IPS-18a (cell line): ENCODE results near the gene AOPEP.

Experiments
- H3K27ac ChIP-seq: one replicate; pipeline ENCODE4 v1.5.1; 2013; ENCODE audit warnings: low read length
- H3K27me3 ChIP-seq: one replicate; pipeline ENCODE4 v1.6.1; 2013; ENCODE audit warnings: mild to moderate bottlenecking, low read length; ENCODE audit not compliant: control insufficient read depth, insufficient read depth
- H3K36me3 ChIP-seq: one replicate; pipeline ENCODE4 v1.6.1; 2013; ENCODE audit warnings: low read depth, low read length; ENCODE audit not compliant: control insufficient read depth
- H3K4me1 ChIP-seq: one replicate; pipeline ENCODE4 v1.6.1; 2013; ENCODE audit warnings: low read depth, low read length; ENCODE audit not compliant: control insufficient read depth
- H3K4me3 ChIP-seq: one replicate; pipeline ENCODE4 v1.5.1; 2013; ENCODE audit warnings: low read length
- H3K9ac ChIP-seq: one replicate; pipeline ENCODE4 v1.6.1; 2013; ENCODE audit warnings: mild to moderate bottlenecking, low read length, moderate library complexity
- H3K9me3 ChIP-seq: one replicate; pipeline ENCODE4 v1.6.1; 2013; ENCODE audit warnings: low read depth, low read length; ENCODE audit not compliant: control insufficient read depth

AOPEP gene

DNA sequence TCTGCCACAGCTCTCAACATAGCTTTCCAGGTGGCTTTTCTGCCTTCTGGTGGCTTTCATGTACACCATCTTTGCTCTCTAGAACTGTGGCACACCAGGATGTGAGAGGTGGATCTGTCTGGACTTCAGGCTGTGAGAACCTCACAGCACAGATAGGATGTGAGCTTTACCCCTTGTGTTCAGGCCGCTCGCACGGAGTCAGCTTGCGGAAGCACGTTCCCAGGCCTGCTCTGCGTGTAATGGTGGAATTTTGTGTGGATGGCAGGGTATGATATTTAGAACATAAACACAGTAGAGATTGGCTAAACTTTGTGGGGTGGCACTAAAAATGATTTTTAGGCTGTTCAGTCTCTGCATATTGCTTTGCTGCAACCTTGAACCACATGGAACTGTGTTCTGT, 340.6 kb downstream of the AOPEP start:
- no peaks in the 10 kb centered on the region for H3K36me3 ChIP-seq
- no peaks in the 10 kb centered on the region for H3K27me3 ChIP-seq
- no peak overlapping the region for H3K27ac ChIP-seq
- no peaks in the 10 kb centered on the region for H3K4me1 ChIP-seq
- H3K4me3 ChIP-seq: no peak overlapping the region
- H3K9ac ChIP-seq: no peak overlapping the region
- no peaks in the 10 kb centered on the region for H3K9me3 ChIP-seq

DNA sequence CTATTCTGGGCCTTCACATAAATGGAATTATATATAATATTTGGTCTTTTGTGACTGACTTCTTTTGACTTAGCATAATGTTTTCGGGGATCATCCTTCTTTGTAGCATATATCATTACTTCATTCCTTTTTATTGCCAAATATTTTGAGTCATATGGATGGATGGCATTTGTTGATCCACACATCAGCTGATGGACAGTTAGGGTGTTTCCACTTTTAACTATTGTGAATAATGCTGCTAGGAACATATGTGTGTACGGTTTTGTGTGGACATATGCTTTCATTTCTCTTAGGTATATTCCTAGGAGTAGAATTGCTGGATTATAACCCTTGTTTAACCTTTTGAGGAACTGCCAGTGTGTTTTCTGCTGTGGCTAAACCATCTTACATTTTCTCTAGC, 341.4 kb downstream of the AOPEP start:
- no peaks in the 10 kb centered on the region for H3K36me3 ChIP-seq

DNA sequence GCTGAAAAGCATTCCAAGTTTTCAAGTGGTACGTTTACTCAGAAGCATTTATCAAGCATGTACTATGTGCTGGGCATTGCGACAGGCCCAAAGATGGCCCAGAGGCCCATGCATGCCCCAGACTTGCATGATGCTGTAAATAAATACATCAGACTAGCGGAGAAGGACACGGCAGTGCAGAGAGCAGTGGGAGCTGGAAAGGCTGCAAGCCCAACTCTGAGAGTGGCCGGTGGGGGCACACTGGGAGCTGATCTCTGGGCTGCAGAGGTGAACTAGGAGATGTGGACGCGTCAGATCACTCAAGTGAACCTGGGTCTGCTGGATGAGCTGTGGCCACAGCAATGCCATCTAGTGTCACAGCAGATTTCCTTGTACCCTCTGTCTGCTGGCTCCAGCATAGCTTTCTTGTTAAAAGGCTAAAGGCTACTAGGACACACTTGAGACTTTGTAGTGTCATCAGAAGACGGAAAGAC, 344.1 kb downstream of the AOPEP start:
- H3K4me1 ChIP-seq: no peaks in the 10 kb centered on the region
- no peak overlapping the region for H3K4me3 ChIP-seq
- H3K36me3 ChIP-seq: no peaks in the 10 kb centered on the region
- H3K9me3 ChIP-seq: no peaks in the 10 kb centered on the region
- H3K9ac ChIP-seq: no peak overlapping the region
- no peak overlapping the region for H3K27ac ChIP-seq
- H3K27me3 ChIP-seq: no peaks in the 10 kb centered on the region

More for the DNA sequence above, 341.4 kb downstream of the AOPEP start:
- H3K4me1 ChIP-seq: no peaks in the 10 kb centered on the region
- H3K27ac ChIP-seq: no peak overlapping the region
- no peaks in the 10 kb centered on the region for H3K27me3 ChIP-seq
- no peaks in the 10 kb centered on the region for H3K9me3 ChIP-seq
- no peak overlapping the region for H3K4me3 ChIP-seq
- no peak overlapping the region for H3K9ac ChIP-seq

DNA sequence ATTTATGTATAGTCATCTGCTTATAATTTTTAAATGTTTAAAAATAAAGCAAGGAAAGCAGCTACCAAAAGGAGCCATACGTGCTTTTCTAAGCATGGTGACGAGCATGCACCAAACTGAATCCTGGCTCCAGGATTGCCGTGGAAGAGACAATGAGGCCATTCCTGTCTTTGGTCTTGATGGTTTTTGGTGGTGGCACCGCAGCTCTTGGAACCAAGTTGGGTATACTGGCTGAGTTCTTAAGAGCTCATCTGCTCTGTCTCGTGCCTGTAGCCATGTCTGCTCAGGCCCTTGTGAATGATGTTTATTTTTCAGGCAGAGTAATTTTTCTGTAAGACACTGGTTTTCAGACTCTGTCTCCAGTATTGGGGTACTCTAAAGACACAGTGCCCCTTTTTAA, 345.0 kb downstream of the AOPEP start:
- Histone ChIP-seq H3K4me3 (no peak overlapping the region), H3K4me1 (no peaks in the 10 kb centered on the region), H3K27ac (no peak overlapping the region), H3K9ac (no peak overlapping the region), H3K27me3 (no peaks in the 10 kb centered on the region), H3K36me3 (no peaks in the 10 kb centered on the region), H3K9me3 (no peaks in the 10 kb centered on the region)

DNA sequence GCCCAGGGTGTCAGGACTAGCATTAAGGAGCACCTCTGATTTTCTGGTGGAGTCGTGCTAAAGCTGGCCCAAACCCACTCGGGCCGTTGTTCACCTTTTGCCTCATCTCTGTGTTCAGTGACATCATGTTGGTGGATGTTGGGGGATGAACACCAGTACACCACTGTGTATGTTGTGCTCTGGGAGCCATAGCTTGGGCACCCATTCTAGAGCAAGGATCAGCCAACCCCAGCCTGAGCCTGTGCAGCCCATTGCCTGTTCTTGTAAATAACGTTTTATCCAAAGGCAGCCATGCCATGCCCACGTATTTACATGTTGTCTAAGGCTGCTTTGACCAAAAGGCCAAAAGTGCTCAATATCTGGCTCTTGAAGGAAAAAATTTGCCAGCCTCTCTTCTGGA, 345.4 kb downstream of the AOPEP start:
- H3K27me3 ChIP-seq: no peaks in the 10 kb centered on the region
- no peak overlapping the region for H3K27ac ChIP-seq
- H3K4me1 ChIP-seq: no peaks in the 10 kb centered on the region
- H3K36me3 ChIP-seq: no peaks in the 10 kb centered on the region
- no peaks in the 10 kb centered on the region for H3K9me3 ChIP-seq
- no peak overlapping the region for H3K4me3 ChIP-seq
- H3K9ac ChIP-seq: no peak overlapping the region

DNA sequence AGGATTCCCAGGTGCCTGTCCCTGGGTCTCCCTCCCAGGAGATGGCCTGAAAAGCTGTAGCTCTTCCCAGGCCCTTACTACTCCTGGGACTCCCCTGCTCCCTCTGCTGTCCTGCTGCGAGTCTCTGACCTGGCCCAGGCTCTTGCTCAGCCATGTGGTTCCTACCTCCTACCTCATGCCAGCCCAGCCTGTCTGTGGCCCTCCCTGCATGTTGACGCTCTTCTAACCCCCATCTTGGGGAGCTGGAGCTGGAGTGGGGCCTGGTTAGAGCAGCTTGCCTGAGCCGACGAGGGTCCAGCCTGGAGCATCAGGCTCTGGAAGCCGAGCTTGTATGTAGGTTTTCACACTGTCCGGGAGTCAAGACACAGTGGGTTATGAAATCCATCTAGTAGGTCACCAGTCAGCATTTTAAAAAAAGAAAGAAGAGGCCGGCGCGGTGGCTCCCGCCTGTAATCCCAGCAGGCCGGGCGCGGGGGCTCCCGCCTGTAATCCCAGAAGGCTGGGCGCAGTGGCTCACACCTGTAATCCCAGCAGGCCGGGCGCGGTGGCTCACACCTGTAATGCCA, 346.6 kb downstream of the AOPEP start:
- no peak overlapping the region for H3K4me3 ChIP-seq
- no peaks in the 10 kb centered on the region for H3K9me3 ChIP-seq
- no peak overlapping the region for H3K9ac ChIP-seq
- no peaks in the 10 kb centered on the region for H3K36me3 ChIP-seq
- H3K27ac ChIP-seq: no peak overlapping the region
- H3K4me1 ChIP-seq: no peaks in the 10 kb centered on the region
- no peaks in the 10 kb centered on the region for H3K27me3 ChIP-seq

DNA sequence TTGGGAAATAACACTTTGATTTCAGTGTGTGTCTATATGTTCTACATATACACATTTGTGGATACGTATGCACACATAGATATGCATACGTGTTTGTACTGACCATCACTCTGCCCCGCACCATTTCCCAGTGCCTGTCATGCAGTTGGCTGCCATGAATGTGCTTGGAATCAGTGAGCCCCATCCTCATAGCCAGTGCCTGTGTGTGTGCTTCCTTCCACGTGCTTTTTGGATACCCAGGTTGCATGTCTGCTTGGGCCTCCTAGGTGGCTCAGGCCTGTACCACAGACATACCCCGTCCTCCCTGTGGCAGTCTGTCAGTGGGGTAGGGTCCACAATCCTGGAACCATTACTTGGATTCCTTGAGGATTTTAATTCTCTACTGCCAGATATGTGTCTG, 347.4 kb downstream of the AOPEP start:
- Histone ChIP-seq H3K36me3 (no peaks in the 10 kb centered on the region), H3K4me3 (no peak overlapping the region), H3K9ac (no peak overlapping the region), H3K4me1 (peaks cover 5% of the 10 kb centered on the region), H3K27me3 (no peaks in the 10 kb centered on the region), H3K27ac (no peak overlapping the region), H3K9me3 (no peaks in the 10 kb centered on the region)

DNA sequence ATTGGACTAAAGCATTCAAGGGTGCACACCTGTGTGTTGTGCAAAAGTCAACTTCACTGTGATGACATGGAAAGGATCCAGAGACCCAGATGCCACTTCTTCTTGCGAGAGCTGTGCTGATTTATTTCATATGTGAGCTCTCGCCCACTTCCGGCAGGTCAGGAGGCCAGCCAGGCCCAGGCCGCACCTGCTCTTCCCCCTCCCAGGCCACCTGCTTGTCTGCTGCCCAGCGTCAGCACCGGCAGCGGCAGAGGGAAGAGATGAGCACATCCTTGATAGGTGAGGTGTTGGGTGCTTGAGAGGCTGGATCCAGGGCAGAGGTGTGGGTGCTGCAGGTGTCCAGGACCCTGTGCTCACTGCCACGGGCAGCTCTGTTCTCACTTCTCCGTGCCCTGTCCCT, 348.1 kb downstream of the AOPEP start:
- Histone ChIP-seq H3K27ac (no peak overlapping the region), H3K36me3 (no peaks in the 10 kb centered on the region), H3K4me3 (no peak overlapping the region), H3K9me3 (no peaks in the 10 kb centered on the region), H3K27me3 (no peaks in the 10 kb centered on the region), H3K9ac (no peak overlapping the region), H3K4me1 (peaks cover 8% of the 10 kb centered on the region)

DNA sequence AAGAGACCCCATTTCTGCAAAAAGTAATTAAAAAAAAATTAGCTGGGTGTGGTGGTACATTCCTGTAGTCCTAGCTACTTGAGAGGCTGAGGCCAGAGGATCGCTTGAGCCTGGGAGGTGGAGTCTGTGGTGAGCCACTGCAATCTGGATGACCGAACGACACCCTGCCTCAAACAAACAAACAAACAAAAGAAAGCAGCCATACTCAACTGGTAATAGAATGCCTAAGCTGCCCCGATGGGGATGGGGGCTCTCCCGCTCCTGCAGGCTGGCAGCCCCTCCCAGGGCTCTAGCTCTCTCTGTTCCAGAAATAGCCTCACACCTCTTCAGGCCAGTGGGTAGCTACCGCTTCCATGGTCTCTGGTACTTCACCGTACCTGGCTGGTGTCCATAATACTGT, 349.2 kb downstream of the AOPEP start:
- Histone ChIP-seq H3K4me1 (peaks cover 8% of the 10 kb centered on the region), H3K27ac (no peak overlapping the region)

DNA sequence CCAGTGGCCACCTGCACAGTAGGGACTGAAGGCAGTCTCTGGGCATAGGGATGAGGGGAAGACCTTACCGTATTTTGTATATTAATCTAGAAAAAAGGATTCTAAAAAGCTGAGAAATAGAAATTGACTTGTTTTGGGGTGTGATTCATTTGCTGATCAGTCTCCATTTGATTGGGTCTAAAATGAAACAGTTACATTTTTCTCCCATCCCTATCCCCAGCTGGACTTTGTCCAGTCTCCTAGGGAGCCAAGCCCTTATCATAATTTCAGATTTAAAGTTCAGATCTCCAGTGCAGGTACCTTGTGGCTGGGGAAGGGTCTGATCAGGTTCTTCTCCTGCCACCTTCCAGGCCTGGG, 350.2 kb downstream of the AOPEP start:
- Histone ChIP-seq H3K9ac (no peak overlapping the region), H3K27me3 (no peaks in the 10 kb centered on the region), H3K27ac (no peak overlapping the region), H3K9me3 (no peaks in the 10 kb centered on the region), H3K4me1 (peaks cover 12% of the 10 kb centered on the region), H3K4me3 (no peak overlapping the region), H3K36me3 (no peaks in the 10 kb centered on the region)

More for the DNA sequence above, 349.2 kb downstream of the AOPEP start:
- H3K9ac ChIP-seq: no peak overlapping the region
- H3K9me3 ChIP-seq: no peaks in the 10 kb centered on the region
- H3K27me3 ChIP-seq: no peaks in the 10 kb centered on the region
- H3K36me3 ChIP-seq: no peaks in the 10 kb centered on the region
- H3K4me3 ChIP-seq: no peak overlapping the region

DNA sequence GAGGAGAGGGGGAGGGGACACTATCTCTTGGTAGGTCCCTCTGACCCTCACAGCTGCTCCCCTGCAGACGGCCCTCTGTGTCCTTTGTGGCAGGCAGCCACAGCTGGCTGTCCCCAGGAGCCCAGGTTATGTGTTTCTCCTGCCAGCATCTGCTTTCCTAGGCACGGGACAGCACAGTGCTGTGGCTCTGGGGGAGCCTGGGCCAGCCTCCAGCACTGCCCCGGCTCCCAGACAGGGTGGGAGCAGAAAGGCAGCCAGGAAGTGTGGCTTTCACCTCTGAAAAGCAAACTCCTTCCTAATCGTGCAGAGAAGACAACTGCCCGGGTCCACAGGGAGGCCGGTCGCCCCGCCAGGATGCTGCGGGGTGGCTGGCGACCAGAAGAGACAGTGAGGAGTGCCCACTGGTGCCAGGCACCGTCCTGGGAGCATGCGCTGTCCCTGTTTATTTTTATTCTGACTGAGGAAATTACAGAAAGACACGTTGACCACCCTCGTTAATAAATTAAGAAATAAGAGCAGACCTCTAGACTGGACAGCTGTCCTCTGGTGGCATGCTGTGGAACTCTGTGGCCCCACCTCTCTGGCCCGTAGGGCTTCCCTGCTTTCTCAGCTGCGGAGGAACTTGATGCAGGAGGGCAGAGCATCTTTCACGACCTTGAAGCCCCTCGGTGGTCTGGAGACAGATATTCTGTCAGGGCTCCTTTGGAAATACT, 350.7 kb downstream of the AOPEP start:
- Histone ChIP-seq H3K9ac (no peak overlapping the region), H3K27ac (no peak overlapping the region), H3K27me3 (no peaks in the 10 kb centered on the region), H3K4me3 (no peak overlapping the region), H3K9me3 (no peaks in the 10 kb centered on the region), H3K4me1 (peaks cover 12% of the 10 kb centered on the region), H3K36me3 (peaks cover 2% of the 10 kb centered on the region)

DNA sequence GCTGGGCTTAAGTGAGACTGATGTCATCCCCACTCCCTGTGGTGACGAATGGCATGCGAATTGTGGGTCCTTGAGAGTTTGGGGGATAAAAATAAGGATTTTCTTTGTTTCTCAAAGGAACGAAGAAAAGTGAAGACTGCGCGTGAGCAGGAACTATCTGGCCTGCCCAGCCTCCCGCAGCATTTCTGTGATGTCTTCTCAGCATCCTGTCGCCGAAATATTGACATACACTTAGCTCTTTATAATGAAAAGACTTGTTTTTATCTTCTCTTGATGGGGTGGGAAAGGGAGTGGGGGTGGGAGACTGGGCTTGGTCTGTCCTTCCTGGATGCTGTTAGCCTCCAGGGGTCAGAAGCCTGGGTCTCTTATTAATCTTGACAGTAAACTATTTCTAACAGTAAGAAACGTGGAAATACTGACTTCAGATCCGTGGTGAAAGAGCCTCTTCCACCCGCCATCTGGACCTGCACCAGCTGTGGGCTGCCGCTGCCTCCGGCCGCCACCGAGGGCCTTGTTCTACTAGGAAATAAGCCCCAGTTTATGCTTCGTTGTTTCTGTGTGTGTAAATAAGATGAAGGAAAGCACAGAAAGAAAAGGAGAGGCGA, 351.4 kb downstream of the AOPEP start:
- Histone ChIP-seq H3K9ac (no peak overlapping the region), H3K36me3 (peaks cover 3% of the 10 kb centered on the region), H3K27ac (no peak overlapping the region)

More for the DNA sequence above, 351.4 kb downstream of the AOPEP start:
- Histone ChIP-seq H3K27me3 (no peaks in the 10 kb centered on the region), H3K4me3 (no peak overlapping the region), H3K4me1 (peaks cover 12% of the 10 kb centered on the region), H3K9me3 (no peaks in the 10 kb centered on the region)
